ENCODE data around the gene SERPINA12. TPM values are rescaled to one million over a fixed set of nuclear protein-coding genes. Genes with fewer than 3 reads are reported as not detected.

SERPINA12 gene
- total and polyA plus RNA-seq, 2 of the 13 experiments (the other 11 are each of a cell fraction or from before 2014, with no cell fraction given): 0.08 TPM; not detected in 1

DNA sequence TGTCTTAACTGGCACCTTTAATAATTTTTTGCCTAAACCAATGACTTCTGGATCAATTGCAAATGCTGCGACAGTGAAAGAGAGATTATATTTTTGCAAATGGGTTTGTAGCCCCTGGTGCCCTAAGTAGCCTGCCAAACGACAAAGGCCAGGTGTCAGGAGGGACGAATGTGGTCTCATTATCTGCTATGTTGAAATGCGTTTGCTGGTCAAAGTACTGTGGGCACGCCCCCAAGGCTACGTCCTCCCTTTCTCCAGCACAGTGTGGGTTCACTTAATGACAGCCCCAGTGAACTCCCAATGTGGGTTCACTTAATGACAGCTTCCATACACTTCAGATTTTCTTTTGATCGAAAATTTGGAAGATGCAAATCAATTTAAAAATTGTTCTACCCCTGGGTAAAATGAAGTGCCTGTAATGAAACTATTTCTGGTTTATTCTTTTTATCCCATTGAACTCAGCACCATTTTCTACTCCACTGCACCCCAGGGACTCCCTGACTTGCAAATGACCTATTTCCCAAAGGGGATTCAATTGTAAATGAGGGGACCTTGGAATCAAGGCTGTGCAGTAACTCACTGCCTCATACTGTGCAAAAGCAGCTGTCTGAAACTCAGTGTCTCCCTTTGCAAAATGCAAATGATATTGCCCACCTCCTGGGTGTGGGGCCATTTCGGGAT is 58.0 kb downstream of the SERPINA12 start (continued):
- TF ChIP-seq, protein P1, sequence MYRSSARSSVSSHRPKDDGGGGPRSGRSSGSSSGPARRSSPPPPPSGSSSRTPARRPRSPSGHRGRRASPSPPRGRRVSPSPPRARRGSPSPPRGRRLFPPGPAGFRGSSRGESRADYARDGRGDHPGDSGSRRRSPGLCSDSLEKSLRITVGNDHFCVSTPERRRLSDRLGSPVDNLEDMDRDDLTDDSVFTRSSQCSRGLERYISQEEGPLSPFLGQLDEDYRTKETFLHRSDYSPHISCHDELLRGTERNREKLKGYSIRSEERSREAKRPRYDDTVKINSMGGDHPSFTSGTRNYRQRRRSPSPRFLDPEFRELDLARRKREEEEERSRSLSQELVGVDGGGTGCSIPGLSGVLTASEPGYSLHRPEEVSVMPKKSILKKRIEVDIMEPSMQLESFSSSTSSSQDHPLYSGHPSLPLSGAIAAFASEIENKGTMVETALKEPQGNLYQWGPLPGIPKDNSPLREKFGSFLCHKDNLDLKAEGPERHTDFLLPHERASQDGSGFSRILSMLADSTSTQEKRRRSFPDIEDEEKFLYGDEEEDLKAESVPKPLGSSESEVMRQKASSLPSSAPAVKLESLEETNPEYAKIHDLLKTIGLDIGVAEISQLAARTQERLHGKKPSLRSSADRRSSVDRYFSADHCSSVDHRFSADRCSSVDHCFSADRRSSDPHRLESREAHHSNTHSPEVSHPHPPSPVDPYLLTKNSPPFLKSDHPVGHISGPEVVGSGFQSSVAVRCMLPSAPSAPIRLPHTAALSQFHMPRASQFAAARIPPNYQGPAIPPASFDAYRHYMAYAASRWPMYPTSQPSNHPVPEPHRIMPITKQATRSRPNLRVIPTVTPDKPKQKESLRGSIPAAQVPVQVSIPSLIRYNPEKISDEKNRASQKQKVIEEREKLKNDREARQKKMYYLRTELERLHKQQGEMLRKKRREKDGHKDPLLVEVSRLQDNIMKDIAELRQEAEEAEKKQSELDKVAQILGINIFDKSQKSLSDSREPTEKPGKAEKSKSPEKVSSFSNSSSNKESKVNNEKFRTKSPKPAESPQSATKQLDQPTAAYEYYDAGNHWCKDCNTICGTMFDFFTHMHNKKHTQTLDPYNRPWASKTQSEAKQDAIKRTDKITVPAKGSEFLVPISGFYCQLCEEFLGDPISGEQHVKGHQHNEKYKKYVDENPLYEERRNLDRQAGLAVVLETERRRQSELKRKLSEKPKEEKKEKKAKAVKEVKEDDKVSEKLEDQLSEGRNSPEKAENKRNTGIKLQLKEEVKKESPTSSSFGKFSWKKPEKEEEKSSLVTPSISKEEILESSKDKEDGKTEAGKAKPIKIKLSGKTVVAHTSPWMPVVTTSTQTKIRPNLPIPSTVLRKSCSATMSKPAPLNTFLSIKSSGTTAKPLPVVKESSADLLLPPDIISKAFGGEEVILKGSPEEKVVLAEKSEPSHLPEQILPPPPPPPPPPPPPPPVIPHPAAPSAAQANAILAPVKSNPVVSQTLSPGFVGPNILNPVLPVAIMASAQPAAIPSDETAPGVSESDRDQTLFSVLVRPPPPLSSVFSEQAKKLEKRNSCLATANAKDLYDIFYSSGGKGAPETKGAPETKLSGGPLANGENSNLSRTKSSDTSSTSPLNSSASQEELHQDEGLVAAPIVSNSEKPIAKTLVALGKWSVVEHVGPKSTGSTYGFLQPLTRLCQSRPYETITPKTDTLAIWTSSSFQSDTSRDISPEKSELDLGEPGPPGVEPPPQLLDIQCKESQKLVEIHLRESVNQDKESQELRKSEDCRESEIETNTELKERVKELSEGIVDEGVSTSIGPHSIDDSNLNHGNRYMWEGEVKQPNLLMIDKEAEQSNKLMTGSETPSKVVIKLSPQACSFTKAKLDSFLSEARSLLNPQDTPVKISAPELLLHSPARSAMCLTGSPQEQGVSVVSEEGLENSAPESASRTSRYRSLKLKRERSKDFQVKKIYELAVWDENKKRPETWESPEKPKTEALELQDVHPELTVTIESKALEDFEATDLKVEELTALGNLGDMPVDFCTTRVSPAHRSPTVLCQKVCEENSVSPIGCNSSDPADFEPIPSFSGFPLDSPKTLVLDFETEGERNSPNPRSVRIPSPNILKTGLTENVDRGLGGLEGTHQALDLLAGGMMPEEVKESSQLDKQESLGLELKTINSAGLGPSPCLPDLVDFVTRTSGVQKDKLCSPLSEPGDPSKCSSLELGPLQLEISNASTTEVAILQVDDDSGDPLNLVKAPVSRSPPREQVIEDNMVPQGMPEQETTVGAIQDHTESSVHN (CRISPR knock-in tag; IDR thresholded peaks at IDR 0.05): no peak
- TF ChIP-seq FOXK2 (IDR thresholded peaks at IDR 0.05): no peak
- TF ChIP-seq, protein P2, sequence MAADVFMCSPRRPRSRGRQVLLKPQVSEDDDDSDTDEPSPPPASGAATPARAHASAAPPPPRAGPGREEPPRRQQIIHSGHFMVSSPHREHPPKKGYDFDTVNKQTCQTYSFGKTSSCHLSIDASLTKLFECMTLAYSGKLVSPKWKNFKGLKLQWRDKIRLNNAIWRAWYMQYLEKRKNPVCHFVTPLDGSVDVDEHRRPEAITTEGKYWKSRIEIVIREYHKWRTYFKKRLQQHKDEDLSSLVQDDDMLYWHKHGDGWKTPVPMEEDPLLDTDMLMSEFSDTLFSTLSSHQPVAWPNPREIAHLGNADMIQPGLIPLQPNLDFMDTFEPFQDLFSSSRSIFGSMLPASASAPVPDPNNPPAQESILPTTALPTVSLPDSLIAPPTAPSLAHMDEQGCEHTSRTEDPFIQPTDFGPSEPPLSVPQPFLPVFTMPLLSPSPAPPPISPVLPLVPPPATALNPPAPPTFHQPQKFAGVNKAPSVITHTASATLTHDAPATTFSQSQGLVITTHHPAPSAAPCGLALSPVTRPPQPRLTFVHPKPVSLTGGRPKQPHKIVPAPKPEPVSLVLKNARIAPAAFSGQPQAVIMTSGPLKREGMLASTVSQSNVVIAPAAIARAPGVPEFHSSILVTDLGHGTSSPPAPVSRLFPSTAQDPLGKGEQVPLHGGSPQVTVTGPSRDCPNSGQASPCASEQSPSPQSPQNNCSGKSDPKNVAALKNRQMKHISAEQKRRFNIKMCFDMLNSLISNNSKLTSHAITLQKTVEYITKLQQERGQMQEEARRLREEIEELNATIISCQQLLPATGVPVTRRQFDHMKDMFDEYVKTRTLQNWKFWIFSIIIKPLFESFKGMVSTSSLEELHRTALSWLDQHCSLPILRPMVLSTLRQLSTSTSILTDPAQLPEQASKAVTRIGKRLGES (CRISPR knock-in tag; IDR thresholded peaks at IDR 0.05; ENCODE audit: borderline replicate concordance): no peak
- no peak for TF ChIP-seq ZNF451 (CRISPR knock-in tag; IDR thresholded peaks at IDR 0.05)
- no peak for TF ChIP-seq ZNF34 (CRISPR knock-in tag; IDR thresholded peaks at IDR 0.05; ENCODE audit: borderline replicate concordance)
- no peak for TF ChIP-seq ZSCAN31 (CRISPR knock-in tag; IDR thresholded peaks at IDR 0.05; ENCODE audit: low read depth)
- TF ChIP-seq POGZ (CRISPR knock-in tag; IDR thresholded peaks at IDR 0.05): no peak
- TF ChIP-seq, protein P3, sequence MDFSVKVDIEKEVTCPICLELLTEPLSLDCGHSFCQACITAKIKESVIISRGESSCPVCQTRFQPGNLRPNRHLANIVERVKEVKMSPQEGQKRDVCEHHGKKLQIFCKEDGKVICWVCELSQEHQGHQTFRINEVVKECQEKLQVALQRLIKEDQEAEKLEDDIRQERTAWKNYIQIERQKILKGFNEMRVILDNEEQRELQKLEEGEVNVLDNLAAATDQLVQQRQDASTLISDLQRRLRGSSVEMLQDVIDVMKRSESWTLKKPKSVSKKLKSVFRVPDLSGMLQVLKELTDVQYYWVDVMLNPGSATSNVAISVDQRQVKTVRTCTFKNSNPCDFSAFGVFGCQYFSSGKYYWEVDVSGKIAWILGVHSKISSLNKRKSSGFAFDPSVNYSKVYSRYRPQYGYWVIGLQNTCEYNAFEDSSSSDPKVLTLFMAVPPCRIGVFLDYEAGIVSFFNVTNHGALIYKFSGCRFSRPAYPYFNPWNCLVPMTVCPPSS (IDR thresholded peaks at IDR 0.05): no peak
- TF ChIP-seq MTF2 (CRISPR knock-in tag; IDR thresholded peaks at IDR 0.05; ENCODE audit: borderline replicate concordance): no peak
- no peak for TF ChIP-seq NRL (CRISPR knock-in tag; IDR thresholded peaks at IDR 0.05; ENCODE audit: borderline replicate concordance)
- no peak for TF ChIP-seq ZNF24 (IDR thresholded peaks at IDR 0.05)
- TF ChIP-seq, protein P4, sequence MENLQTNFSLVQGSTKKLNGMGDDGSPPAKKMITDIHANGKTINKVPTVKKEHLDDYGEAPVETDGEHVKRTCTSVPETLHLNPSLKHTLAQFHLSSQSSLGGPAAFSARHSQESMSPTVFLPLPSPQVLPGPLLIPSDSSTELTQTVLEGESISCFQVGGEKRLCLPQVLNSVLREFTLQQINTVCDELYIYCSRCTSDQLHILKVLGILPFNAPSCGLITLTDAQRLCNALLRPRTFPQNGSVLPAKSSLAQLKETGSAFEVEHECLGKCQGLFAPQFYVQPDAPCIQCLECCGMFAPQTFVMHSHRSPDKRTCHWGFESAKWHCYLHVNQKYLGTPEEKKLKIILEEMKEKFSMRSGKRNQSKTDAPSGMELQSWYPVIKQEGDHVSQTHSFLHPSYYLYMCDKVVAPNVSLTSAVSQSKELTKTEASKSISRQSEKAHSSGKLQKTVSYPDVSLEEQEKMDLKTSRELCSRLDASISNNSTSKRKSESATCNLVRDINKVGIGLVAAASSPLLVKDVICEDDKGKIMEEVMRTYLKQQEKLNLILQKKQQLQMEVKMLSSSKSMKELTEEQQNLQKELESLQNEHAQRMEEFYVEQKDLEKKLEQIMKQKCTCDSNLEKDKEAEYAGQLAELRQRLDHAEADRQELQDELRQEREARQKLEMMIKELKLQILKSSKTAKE (CRISPR knock-in tag; IDR thresholded peaks at IDR 0.05; ENCODE audit: borderline replicate concordance): no peak

Measured in HepG2 (cell line).